ENCODE data around the gene KIF23.

DNA sequence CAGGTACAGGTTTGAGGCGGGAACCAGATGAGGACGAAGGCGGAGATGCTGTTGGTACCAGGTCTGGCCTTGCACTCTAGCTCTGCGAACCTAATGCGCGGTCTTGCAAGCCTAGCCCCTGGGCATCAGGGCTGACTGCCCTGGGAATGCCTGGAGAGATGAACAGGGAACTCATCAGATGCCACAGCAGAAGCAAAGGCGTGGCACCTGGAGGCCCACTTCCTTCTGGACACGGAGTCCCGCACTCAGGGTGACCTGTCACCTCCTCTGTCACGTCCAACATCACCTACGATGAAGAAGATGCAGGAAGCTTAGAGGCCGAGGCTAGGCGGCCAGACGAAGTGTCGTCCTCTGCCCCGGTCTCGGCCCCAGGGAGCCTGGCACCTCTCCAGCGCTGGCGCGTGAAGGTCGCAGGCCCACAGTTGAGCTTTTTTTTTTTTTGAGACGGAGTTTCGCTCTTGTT, 47.9 kb downstream of the KIF23 start:
- TF ChIP-seq, protein P1, sequence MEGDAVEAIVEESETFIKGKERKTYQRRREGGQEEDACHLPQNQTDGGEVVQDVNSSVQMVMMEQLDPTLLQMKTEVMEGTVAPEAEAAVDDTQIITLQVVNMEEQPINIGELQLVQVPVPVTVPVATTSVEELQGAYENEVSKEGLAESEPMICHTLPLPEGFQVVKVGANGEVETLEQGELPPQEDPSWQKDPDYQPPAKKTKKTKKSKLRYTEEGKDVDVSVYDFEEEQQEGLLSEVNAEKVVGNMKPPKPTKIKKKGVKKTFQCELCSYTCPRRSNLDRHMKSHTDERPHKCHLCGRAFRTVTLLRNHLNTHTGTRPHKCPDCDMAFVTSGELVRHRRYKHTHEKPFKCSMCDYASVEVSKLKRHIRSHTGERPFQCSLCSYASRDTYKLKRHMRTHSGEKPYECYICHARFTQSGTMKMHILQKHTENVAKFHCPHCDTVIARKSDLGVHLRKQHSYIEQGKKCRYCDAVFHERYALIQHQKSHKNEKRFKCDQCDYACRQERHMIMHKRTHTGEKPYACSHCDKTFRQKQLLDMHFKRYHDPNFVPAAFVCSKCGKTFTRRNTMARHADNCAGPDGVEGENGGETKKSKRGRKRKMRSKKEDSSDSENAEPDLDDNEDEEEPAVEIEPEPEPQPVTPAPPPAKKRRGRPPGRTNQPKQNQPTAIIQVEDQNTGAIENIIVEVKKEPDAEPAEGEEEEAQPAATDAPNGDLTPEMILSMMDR (IDR thresholded peaks at IDR 0.05): no peak
- TF ChIP-seq EP300 (IDR thresholded peaks at IDR 0.05) (no peak), POLR2A (IDR thresholded peaks at IDR 0.05) (no peak), POLR2AphosphoS5 (IDR thresholded peaks at IDR 0.05) (no peak)
